HCEC 1CT (cell line): ENCODE data around the gene FGF12.

Source experiments
- DNase-seq: peaks from one replicate; pipeline ENCODE4 v3.0.0-alpha.2; 2017

The FGF12 gene

DNA sequence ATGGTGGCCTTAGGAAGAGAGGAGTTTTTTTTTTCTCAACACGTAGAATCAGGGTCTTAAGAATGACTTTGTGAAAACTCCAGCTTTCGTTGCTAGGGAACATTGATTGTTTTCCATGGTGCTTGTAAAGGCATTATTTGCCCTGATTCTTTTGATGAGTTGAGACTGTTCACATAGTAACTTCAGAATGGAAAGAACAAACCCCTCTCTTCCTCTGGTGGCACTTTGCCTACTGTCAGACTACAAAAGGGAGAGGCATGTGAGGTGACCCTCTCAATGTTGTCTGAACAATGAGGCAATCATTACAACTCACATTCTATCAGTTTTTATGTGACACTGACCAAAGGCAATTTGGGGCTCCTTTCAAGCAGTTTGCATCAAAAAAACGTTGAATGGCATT, 477.8 kb downstream of the FGF12 start:
- no peak for DNase-seq

DNA sequence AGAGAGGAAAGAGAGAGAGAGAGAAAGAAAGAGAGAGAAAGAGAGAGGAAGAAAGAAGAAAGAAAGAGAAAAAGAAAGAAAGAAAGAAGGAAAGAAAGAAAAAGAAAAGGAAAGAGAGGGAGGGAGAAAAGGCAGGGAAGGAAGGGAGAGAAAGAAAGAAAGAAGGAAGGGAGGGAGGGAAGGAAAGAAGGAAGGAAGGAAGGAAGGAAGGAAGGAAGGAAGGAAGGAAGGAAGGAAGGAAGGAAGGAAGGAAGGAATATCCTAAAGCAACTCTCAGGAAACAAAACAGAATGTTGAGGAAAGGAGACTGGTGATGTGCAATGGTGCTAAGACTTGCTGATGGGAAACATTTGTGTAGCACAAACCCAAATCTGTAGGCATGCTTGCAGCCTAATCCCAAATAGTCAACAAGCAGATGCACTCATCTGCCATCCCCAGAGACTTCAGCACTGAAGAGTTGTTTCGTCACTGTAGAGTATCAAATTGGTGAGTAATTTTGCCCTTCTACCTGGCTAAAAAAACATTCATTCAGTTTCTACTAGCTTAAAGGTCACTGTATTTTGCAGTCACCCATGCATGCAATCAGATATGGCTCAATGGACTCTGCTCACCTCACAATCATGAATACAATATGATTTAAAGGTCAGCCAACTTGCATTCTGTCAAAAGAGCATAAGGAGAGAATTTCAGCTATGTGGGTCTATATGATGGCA, 480.3 kb downstream of the FGF12 start:
- DNase-seq: no peak

DNA sequence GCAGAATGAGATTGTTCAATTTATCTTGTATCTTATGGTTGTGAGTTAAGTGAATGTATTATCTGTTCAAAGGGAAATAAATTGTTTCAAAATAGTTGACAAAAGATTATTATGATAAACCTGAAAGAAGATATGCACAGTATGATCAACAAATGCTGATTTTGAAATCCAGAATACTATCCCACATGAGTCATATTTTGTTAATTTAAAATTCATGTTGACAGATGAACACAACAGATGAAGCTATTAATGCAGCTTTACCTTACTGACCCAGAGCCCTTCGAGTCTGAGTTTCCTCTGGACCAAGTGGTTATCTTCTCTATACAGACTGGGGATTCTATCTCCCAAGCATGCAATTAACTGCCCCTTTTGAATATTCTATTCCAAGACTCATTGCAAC, 482.8 kb downstream of the FGF12 start:
- no peak for DNase-seq

DNA sequence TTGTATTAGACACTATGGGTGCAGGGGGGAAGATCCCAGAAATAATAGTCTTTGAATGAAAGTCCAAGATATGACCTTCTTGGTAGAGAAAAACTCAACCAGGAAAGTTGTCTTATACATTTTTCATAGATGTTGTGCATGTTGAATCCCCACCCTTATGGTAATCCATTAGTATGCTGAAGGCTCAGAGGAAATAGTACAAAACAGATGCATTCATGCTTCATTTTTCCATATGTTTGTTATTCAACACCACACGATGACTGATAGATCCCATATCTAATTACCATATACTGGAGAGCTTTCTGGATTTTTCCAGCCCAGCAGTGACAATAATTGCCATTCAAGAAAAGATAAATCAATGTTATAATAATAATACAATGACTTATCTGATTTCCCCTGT, 487.4 kb downstream of the FGF12 start:
- DNase-seq: no peak

DNA sequence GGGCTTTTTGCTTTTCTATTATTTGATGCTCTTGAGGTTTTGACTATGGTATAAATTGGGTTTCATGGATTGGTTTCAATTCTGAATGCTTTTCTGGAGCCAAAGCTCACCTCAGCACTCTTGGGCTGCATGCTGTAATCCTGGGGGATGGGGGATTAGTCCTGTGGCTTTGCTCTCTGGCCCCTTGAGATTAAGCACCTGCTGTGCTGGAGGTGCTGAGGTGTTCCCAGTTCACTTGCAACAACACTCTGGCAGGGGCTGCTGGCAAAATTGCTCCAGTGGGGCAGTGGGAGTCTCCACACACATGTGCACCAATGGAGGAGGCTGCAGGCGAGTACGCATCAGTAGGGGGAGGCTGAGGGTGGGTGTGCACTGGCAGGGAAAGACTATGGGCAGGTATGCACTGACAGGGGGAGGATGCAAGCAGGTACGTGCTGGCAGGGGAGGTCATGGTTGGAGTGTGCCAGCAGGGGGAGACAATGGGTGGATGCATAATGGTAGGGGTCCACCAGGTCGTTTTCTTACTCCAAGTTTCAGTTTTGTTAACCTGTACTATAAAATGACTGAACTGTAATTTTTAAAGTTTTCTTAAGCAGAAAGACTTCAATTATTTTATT, 489.2 kb downstream of the FGF12 start:
- no peak for DNase-seq

DNA sequence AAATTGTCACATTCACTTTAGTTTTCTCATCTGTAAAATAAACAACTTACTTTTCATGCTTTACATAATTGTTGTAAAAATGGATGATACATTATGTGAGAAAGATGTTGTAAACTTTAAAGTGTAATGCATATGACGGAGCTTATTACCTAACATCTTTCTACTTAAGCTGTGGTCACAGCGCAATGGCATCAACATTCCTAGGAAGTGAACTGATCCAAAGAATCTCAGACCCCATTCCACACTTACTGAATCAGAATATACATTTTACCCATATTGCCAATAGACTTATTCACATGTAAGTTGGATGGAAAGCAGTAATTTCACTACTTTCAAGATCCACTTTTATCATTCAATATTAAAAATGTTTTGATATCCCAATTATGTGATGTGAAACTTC, 497.5 kb downstream of the FGF12 start:
- no peak for DNase-seq

DNA sequence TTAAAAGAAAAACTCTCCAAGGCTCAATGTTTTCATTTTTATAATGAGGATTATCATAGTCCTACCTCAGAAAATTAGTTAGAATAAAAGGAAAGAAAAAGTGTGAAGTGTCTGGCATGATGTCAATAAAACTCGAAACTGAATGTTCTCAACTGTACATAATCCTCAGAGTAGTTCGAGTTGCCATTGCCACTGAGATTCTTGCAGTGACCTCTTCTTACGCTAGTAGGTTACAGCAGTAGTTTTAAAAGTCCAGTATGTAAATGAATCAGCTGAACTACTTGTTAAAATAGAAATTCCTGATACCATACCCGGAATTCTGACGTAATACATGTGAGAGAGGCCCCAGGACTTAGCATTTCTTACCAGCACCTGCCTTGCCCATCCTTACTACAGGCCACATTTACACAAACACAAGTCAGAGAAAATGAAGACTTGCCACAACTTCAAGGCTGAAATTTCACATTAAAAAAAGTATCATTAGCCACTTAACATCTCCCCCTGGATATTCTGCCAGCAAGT, 502.6 kb downstream of the FGF12 start:
- DNase-seq: no peak

DNA sequence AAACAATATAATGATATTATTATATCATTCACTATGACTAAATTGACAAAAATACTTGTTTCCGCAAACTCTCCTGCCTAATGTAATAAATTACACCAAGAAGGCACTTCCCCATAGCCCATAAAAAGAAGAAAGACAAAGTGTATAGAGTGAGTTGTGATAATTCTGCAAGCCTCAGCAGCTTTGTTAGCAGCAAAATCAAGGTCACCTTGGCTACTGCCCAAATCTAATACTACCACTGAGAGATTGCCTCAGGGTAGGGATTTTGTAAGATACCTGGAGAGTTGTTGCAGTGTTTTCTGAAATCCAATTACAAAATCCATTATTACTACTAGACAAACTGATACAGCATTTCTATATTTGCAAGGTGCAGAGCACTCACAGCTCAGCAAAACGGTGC, 503.5 kb downstream of the FGF12 start:
- no peak for DNase-seq

DNA sequence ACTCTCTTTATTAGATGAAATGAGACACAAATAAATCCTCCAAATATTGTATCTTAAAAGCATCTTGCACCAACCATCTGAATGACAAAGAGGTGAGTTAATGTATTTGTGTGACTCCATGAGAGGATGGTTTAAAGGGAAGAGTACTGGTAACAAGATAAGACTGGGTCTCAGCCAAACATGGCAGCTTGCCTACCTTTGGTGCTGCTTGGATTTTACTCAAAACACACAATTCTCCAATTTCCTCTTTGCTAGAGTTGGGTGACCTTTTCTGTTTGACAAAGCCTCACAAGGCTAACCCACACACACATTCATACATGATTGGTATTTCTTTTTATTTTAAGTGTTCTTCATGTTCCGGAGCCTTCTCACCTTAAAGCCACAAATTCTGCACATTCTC, 506.4 kb downstream of the FGF12 start:
- DNase-seq: no peak

DNA sequence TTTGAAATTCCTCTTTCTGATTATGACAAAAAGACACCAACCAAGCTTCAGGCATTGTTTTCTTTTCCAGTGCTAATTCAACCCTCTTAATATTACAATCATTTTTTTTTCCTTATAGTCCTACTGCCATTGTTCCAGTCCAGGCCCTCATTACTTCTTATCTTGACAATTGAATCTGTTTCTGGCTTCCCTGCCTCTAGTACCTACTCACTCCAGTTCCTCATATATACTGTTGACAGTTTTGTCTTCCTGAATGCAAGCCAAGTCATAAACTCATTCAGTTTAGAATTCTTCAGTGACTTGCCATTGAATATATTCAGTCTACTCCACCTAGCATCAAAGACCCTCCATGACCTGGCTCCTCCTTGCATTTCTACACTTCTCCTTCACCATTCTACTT, 507.4 kb downstream of the FGF12 start:
- DNase-seq: no peak

DNA sequence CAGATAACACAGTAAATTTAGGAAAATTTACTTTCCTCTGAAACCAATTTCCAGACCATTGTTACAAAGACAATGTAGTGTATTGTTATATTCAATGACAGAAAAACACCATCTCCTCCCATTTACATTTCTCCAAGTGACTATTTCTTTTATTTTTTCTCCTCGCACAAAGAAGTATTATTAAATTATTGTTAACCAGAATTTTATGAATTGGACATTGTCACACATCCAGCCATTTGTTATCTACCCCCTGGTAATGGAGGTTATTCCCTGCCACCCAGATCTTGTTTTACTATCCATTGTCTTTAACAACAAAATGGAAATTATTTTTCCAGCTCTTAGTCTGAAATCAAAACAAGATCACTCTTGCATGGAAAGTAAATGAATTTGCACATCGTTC, 511.3 kb downstream of the FGF12 start:
- no peak for DNase-seq

DNA sequence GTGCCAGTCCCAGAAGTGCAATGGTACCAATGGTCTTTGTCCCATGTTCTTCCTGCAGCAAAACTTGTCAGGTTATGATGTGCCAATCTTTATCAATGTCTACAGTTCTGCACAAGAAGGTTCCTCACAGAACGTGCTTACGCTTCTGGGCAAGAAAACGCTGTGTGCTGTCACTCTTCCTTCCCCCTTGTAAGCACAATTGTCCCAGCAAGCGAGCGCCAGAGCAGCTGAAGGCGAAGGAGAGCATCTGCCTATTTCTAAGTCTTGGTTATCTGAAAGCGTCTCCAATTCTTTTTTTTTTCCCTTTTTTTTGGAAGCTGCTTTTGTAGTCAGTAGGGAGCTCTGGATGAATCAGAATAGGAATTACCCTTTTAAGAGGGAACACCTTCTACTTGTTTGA, 514.4 kb downstream of the FGF12 start:
- no peak for DNase-seq

DNA sequence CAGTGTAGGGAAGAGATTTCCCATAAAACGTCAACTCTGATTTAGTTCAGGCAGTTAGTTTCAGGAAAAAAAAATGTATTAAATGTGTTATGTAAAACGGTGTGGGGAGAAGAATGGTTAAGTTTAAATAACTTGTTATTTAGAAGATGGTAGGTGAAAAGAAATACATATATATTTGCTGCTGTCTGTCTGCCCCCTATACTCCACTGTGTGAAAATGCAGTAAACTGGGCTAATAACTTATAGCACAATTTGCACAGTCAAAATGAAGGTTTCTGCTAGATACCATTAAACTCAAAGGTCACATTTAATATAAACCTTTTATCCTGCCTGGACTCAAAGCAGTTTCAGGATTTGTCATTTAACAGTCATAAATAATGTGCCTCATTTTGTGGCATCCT, 515.0 kb downstream of the FGF12 start:
- no peak for DNase-seq

DNA sequence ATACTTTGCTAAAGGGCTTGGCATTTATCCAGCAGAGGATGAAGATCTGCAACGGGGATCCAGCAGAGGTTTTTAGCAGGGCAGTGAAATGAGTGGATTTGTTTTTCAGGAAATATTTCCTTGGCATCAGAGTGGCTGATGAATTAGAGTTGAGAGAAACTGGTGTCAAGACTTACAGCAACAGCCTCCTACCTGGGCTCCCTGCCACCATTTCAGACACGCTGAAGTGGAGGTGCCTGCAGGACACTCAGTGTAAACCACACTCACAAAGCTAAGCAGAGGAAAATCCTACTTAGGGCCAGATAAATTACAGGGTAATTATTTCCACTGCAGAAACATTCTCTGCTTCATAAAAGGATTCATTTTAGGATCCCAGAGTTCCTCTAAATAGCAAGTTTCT, 519.7 kb downstream of the FGF12 start:
- no peak for DNase-seq

DNA sequence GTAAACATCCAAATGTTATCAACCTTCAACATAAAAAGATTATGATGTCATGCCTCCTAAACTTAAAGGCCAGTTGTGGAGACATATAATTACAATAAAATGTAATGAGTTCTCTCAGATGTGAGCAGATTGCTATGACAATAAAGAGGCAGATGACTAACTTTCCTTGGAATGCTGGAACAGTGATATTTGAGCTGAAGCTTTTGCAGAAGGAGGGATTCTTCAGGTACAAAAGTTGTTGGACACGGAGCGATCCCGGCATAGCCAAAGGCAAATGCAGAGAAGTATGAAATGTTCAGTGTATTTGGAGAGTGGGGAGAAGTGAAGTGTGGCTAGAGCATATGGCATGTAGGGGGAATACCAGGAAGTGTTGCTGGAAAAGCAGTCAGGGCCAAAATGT, 520.1 kb downstream of the FGF12 start:
- DNase-seq: peak; percentile 1

DNA sequence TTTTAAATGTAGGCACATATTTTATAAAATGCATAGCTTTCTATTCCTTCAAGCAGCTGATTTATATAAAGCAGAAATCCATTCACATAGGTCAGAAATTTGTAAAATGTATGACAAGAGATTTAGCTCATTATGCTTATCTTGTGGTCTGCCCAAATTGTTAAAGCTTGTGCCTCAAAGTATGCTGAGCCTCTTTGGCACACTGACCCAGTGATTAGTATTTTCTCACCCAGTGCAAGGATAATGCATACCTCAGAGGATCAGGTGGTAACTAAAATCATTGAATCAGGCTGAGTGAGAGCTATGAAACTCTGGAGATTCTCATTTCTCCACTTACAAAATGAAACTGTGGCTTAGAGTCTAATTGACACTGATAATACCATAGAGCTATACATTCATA, 533.3 kb downstream of the FGF12 start:
- no peak for DNase-seq

DNA sequence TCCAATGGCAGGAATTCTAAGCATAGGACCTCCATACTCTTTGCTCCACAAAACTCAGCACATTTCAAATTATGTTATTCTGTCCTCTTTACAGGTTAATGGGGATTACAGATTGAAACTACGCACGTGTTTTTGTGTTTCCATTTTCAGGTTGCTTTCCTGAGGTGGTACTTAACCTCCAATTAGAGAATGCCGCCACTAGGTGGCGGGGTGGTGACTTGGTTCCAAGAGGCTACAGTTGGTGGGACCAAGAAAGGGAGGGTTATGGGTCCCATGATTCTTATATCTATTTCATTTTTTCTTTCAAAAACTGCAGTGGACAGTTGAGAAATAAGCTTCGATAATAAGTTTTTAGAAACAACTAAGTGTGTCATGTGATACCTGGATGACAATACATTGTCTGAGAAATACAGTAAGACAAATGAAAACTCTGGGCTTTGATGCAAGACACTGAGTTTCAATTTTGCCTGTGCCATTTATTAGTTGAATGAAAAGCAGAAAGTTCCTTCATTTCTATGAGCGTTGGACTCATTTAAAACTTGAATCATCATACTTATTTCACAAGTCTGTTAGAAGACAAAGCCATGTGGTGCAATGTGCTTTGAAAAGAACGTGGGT, 539.0 kb downstream of the FGF12 start:
- no peak for DNase-seq

DNA sequence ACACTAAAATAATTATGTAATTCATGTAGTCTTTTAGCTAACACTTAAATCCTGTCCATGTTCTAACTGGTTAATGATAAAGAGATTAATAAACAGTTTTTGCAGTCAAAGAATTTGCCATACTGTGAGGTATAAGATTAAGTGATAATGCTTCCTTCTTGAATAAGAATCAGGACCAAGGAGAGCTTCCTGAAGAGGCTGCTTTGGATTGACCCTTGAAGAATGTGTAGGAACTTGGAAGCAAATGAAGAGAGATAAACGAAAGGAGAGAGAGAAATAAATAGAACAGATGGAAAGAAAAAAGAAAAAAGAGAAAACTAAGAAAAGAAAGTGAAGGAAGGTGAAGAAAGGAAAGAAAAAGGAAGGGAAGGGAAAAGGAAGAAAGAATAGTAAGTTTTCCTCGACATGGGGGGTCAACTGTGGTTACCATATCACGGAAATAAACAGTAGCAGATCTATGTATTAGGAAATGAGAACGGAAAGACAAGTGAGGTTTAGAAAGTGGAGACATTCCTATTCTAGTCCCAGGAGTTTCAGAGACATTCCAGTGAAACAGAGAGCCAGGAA, 539.8 kb downstream of the FGF12 start:
- no peak for DNase-seq

DNA sequence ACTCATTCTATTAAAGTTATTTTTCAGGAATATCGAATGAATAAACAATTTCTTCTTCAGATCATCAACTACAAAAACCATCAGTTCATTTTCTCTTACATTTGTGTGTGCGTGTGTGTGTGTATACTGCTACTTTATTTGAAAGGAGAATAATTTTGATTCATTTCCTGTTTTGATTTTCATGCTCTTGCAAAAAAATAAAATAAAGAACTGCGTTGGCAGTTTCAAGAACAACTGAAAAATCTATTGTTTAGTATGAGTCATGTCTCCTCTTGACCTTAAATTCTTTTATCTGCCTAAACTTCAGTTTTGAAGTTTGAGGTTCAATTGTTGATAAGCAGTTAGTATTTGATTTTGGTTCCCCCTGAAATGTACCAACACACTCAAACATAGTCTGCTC, 540.8 kb downstream of the FGF12 start:
- no peak for DNase-seq

DNA sequence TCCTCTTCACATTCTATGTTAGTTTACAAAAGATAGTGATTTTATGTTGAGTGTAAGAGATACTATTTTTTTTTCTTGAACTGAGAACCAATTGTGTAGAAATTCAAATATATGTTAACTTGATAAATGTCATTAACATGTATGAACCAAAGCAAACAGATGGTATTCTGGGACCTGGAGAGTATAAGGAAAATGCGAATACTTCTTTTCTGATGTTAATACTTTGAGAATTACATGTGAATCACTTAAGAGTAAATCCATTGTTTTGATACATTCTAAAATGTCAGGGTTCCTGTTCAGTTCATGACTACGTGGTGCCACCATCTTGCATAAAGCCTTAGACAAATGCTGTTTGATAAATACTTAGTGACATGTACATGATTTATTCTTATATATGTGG, 541.3 kb downstream of the FGF12 start:
- no peak for DNase-seq

DNA sequence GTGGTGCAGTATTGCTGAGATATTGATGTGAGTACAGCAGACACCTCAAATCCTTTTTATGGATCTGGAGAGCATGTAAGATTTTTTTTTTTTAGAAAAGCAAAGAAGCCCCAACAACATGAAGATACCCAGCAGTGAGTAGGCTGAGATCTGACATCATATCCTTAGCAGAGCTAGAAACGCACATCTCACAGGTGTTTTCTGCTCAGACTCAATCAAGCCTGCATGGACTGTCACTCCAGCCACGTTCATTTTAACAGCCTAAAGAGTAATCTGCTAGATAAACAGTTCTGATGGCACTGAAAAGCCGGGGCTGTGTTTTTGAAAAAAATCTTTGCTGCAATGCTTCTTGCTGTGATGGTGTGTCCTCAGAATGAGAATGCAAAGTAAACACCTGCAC, 544.2 kb downstream of the FGF12 start:
- DNase-seq: no peak

DNA sequence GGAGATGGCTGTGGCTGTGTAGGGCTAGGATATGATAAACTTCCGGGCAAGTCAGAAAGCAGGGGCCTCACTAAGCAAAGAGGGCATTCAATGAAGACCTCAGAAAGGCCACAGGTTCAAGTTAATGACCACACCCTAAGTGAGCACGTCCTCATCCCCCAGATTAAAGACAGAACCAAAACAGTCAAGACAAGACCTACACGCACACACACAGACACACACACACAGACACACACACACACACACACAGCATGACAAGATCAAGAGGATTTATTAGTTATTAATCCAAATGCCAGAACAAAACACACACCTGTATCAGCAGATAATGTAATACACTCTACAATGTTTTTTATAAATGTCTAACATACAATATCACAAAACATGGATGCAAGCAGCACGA, 546.2 kb downstream of the FGF12 start:
- DNase-seq: no peak

DNA sequence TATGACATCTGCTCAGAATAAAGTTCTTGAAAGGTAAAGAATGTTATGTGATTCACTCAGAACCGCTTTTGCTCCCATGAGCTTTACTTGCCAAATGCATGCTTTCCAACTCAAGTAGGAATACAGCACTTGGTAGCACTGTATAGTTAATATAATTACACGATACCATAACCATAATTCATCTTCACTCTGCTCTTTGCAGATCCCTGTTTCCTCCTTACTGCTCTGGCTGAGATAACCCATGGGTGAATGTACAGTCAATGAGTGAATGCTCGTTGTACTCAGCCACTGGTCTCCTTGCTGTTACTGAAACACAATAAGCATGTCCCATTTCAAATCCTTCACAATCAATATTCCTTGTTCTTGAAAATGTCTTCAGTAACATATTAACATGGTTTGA, 550.0 kb downstream of the FGF12 start:
- DNase-seq: no peak

DNA sequence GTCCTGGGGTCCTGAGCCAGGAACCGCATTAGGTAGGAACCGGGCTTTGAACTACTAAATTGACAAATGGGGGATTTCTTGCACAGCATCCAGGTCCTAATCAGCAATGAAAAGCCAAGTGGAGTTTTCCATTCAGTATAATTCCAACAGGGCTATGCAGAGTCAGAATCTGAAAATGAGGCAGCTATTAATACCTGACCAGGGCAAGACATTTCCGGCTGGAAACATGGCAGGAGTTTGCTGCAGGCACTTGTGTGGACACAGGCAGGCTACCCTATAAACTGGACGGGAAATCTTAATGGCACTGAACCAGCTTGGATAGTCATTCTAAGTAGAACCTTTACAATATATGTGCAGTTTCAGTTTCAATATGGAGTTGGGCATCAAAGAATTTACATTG, 553.1 kb downstream of the FGF12 start:
- no peak for DNase-seq
